Measurements from ENCODE around the gene ZNF766.
"Not testable (repeated sequence)": the region's sequence is repeated elsewhere in the genome, so short reads cannot be mapped to it uniquely, and the experiment has no call there.

Gene ZNF766

DNA sequence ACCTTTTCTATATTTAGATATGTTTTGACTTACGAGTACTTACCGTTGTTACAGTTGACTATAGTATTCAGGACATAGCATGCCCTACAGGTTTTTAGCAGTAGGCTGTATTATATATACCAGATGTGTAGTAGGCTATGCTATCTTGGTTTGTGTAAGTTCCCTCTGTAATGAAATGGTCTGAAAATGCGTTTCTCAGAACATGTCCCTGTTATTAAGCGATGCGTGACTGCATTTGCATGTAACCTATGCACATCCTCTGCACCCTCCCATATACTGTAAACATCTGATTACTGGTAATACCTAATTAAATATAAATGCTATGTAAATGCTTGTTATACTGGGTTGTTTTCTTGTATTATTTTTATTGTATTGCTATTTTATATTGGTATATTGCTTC, 6.6 kb downstream of the ZNF766 start:
- DNase-seq, result no peak

- no peak for DNase-seq
These were observed 8.1 kb downstream of the ZNF766 start for GRCh38 chr19:52277471-52277870.

DNA sequence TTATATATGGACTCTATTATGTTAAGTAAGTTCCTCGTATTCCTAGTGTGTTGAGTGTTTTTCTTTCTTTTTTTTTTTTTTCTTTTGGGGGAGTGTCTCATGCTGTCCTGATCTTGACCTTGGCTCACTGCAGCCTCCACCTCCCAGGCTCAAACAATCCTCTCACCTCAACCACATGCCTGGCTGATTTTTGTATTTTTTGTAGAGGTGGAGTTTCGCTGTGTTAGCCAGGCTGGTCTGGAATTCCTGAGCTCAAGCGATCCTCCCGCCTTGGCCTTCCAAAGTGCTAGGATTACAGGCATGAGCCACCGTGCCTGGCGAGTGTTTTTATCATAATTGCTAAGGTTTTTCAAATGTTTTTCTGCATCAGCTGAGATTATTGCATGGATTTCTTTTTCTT, 16.9 kb downstream of the ZNF766 start:
- DNase-seq, result no peak

DNA sequence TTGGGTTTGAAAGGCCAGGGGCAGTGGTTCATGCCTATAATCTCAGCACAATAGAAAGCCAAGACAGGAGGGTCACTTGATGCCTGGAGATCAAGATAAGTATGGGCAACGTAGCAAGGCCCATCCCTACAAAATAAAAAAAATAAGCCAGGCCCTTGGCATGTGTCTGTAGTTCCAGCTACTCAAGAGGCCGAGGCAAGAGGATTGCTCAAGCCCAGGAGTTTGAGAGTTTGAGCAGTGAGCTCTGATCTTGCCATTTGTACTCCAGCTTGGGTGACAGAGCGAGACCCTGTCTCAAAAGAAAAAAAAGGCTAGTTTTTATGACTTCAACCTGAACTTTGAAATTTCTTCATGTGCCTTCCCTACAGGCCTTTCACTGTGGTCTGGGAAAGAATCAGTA, 22.4 kb downstream of the ZNF766 start:
- DNase-seq, result no peak

DNA sequence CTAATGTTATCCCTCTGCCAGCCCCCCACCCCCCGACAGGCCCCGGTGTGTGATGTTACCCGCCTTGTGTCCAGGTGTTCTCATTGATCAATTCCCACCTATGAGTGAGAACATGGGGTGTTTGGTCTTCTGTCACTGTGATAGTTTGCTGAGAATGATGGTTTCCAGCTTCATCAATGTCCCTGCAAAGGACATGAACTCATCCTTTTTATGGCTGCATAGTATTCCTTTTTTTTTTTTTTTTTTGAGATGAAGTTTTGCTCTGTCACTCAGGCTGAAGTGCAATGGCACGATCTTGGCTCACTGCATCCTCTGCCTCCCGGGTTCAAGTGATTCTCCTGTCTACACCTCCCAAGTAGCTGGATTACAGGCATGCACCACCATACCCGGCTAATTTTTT, 23.6 kb downstream of the ZNF766 start:
- DNase-seq, result not testable (repeated sequence)

- DNase-seq, result peak in 1 of 4 experiments; percentile 12
These were observed 27.0 kb downstream of the ZNF766 start for GRCh38 chr19:52296400-52296772.

DNA sequence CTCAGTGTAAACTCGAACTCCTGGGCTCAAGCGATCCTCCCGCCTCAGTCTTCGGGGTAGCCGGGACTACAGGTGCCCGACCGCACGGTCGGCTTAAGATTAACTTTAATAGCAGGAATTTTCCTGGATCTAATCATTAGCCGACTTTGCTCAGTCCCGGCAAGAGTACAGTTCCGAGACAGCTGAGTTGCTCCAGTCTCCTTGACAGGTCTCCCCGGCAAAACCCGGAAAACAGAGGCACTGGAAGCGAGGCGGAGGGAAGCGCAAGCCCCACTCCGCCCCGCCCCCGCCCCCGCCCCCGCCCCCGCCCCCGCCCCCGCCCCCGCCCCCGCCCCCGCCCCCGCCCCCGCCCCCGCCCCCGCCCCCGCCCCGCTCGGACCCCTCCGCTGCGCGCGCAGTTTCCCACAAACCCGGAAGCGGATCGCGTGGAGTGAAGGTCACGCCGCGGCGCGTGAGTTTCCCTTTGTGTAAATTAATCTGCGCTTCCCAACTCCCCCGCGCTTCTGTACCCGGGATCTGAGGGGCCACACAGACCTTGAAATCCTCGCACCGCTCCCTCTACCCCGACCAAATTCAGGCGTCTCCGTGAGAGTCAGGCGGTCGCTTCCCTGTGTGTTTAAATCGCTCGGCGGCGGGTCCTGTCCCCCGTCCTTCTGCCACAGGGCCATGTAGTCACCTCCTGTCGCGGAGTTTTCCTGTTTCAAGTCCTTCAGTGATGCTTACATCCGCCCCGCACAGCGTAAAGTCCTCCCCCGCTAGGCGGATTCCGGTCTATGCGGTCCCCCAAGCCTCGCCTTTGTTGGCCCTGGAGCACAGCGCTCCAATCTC, 27.6 kb downstream of the ZNF766 start, which contains the start of gene ZNF480:
TSS of gene ZNF480 (plus strand) at position 397 of the 828 bp plus-strand sequence. CDS start 3,244 bp downstream, outside the sequence.
- peak; percentile 81 to 95 (median 86) for DNase-seq

- DNase-seq, result peak in 3 of 4 experiments; percentile 5 to 26 (median 21)
These were observed 28.4 kb downstream of the ZNF766 start for GRCh38 chr19:52297601-52298364.

DNA sequence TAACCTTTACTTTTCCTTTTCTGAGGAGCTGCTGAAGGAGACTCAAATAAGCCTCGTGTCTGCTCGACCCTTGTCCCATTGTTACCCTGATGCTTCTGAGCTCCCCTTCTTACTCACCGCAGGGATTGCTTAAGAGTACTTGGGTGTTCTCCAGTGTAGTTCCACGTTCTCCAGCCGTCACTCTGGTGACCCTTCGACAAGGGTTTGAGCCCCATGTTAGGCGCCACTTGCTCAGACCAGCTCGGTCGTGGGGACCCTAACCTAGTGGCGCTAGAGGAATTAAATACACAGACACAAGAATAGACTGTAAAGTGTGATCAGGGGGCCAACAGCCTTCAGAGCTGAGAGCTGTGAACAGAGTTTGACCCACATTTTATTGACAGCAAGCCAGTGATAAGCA, 37.9 kb downstream of the ZNF766 start:
- peak in 2 of 4 experiments; percentile 12 to 33 for DNase-seq

DNA sequence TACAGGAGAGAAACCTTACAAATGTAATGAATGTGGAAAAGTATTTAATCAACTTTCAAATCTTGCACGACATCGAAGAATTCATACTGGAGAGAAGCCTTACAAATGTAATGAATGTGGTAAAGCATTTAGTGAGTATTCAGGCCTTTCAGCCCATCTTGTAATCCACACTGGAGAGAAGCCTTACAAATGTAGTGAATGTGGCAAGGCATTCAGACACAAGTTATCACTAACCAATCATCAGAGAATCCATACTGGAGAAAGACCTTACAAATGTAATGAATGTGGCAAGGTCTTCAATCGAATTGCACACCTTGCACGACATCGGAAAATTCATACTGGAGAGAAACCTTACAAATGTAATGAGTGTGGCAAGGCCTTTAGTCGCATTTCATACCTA, 53.0 kb downstream of the ZNF766 start:
- DNase-seq, result no peak

DNA sequence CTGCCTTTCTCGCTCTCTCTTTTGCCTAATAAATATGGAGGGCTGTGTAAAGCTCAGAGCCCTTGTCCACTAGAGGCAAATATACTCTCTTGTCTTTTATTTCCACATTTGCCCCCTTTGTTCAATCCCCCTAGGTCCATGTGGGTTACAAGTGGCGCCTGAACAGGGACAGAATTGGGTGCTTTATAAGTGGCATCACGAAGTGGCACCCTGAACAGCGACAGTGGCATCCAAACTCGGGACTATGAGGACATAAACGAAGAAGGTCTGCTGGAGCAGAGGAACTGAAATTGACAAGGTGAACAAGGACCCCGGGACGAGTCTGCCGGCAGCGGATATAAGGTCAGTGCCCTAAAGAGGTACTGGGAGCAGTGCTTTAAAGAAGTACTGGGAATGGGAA, 62.4 kb downstream of the ZNF766 start:
- DNase-seq, result peak in 2 of 4 experiments; percentile 6 to 15

DNA sequence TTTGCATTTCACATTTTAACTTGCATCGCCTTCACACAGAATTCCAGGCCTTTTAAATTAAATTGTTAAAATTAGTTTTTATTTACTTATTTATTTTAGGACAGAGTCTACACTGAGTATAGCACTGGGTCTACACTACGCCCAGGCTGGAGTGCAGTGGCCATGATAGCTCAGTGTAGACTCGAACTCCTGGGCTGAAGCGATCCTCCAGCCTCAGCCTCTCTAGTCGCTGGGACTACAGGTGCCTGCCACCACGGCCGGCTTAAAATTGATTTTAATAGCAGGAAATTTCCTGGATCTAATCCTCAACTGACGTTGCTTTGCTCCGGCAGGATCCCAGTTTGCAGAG, 66.4 kb downstream of the ZNF766 start:
- DNase-seq, result no peak

- peak; percentile 92 to 96 (median 94) for DNase-seq
These were observed 66.9 kb downstream of the ZNF766 start, which contains the start of gene ZNF610 for GRCh38 chr19:52336117-52336790. TSS of gene ZNF610 (plus strand) at chr19:52336243. CDS start at chr19:52349173, 12,930 bp downstream.

- DNase-seq, result peak in 1 of 4 experiments; percentile 2
These were observed 67.5 kb downstream of the ZNF766 start for GRCh38 chr19:52336791-52337381.

GRCh38 chr19:52339022-52339421, 69.6 kb downstream of the ZNF766 start:
- not testable (repeated sequence) for DNase-seq

DNA sequence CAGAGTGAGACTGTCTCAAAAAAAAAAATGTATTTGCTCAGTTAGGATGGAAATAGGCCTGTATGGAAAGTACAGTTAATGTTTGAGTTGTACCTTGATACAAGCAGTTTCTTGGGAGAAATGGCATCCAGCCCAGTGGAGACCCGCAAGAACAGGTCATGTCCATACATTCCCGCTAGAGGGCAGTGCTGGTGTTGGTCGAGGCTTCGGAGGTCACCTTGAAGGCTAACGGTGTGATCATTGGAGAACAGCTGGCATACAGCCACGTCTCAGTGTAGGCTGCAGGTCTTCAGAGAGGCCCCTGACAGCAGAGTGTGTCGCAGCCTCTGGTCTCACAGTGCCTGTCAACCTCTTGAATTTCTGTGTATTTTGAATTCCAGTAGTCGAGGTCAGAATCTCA, 74.2 kb downstream of the ZNF766 start:
- peak; percentile 5 to 46 (median 32) for DNase-seq

DNA sequence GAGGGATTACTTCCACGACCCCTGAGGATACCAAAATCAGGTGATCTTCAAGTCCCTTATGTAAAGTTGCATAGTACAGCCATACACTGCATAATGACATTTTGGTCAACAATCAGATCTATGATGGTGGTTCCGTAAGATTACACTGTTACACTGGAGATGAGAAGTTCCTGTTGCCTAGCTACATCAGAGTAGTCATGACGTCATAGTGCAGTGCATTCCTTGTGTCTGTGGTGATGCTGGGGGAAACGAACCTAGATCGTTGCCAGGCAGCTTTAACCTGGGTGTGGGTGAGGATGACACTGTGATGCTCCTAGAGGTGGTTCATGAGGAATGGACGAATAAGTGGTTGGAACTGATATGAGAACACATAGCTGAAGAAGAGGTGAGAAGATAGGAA, 75.8 kb downstream of the ZNF766 start:
- DNase-seq, result no peak
